HepG2 (cell line): ENCODE results near the gene LRFN2. TPM values are rescaled to one million over a fixed set of nuclear protein-coding genes. Genes with fewer than 3 reads are reported as not detected.

ENCODE experiments used
- ATAC-seq: fragments of 200-7000 bp; cut with Tn5 transposase; 3 replicates; pipeline ENCODE4 v1.9.1; 2020; ENCODE audit warnings: mild to moderate bottlenecking, moderate library complexity
- BruUV-seq: library from RNA; stranded (reverse); fragments of 400-500 nt; replicated peaks from 2 replicates; lab custom pipeline; 2021; lab: Mats Ljungman, UMichigan
- CTCF ChIA-PET: fragments of 300-600 bp; formaldehyde crosslinking; extraction: SDS; loops from one replicate; lab custom pipeline; 2021; ENCODE audit warnings: low total read pairs, inconsistent platforms, low intra/inter-chr PET ratio; lab: Yijun Ruan, JAX
- POLR2A ChIA-PET: fragments of 350-600 bp; sonication (Branson Sonifier 250); formaldehyde crosslinking; loops from one replicate; lab custom pipeline; 2020; ENCODE audit warnings: antibody characterized with exemption, inconsistent platforms; lab: Yijun Ruan, JAX
- DNase-seq: peaks from one replicate; pipeline ENCODE4 v3.0.0-alpha.2; 2015; ENCODE audit warnings: low spot score
- FAIRE-seq: peaks from 3 replicates; lab custom pipeline; 2011; peaks lifted over from hg19 to GRCh38; lab: Jason Lieb, UNC
- H2AFZ ChIP-seq: one replicate; pipeline ENCODE4 v1.6.1; 2011; ENCODE audit warnings: low read length, inconsistent platforms
- H3K27ac ChIP-seq: fragments of 300-600 bp; 3 replicates; pipeline ENCODE4 v1.8.0; 2011; ENCODE audit warnings: mixed run types, mild to moderate bottlenecking, mixed read lengths, low read length, inconsistent platforms; ENCODE audit not compliant: insufficient read depth; ENCODE audit errors: extremely low read length
- H3K27me3 ChIP-seq, 2 experiments: fragments of 200-600 bp in 1 of 2; 2 replicates in 1 of 2; 3 replicates in 1 of 2; pipeline versions ENCODE4 v1.6.0 to v1.8.0; 2011; ENCODE audit warnings: low read length in 2 of 2, mild to moderate bottlenecking in 2 of 2, moderate library complexity in 2 of 2, inconsistent platforms in 1 of 2; ENCODE audit not compliant: insufficient read depth in 2 of 2, control insufficient read depth in 1 of 2
- H3K36me3 ChIP-seq, 2 experiments: fragments of 200-600 bp in 1 of 2; replicated peaks in 1 of 2; 2 replicates in 1 of 2; 3 replicates in 1 of 2; pipeline versions ENCODE4 v1.5.1 to v1.8.0; 2011; ENCODE audit warnings: low read length in 2 of 2, inconsistent platforms in 1 of 2; ENCODE audit not compliant: insufficient read depth in 2 of 2, control insufficient read depth in 1 of 2
- H3K4me1 ChIP-seq: 2 replicates; pipeline ENCODE4 v1.5.1; 2012; ENCODE audit warnings: low read length, inconsistent platforms; ENCODE audit not compliant: insufficient read depth
- H3K4me2 ChIP-seq: 2 replicates; pipeline ENCODE4 v1.6.0; 2011; ENCODE audit warnings: low read depth, low read length, inconsistent platforms
- H3K4me3 ChIP-seq, 3 experiments: fragments of 200-600 bp in 1 of 3; sonication (generic), shearing (Covaris generic) in 1 of 3; replicated peaks in 1 of 3; 2 replicates each; pipeline ENCODE4 v1.5.1; 2011 to 2016; ENCODE audit warnings: low read length in 3 of 3, inconsistent platforms in 2 of 3, low read depth in 2 of 3, mild to moderate bottlenecking in 2 of 3, control low read depth in 1 of 3, mixed read lengths in 1 of 3; ENCODE audit not compliant: insufficient read depth in 1 of 3
- H3K79me2 ChIP-seq: one replicate; pipeline ENCODE4 v1.6.1; 2011; ENCODE audit warnings: low read length, inconsistent platforms; ENCODE audit not compliant: insufficient read depth
- H3K9ac ChIP-seq: 2 replicates; pipeline ENCODE4 v1.6.0; 2011; ENCODE audit warnings: mild to moderate bottlenecking, low read depth, low read length, inconsistent platforms; ENCODE audit not compliant: insufficient read depth
- H3K9me3 ChIP-seq: 2 replicates; pipeline ENCODE4 v1.5.1; 2012; ENCODE audit warnings: mild to moderate bottlenecking, low read length
- H4K20me1 ChIP-seq: 2 replicates; pipeline ENCODE4 v1.6.0; 2011; ENCODE audit warnings: inconsistent platforms, mild to moderate bottlenecking, low read length, moderate library complexity; ENCODE audit not compliant: insufficient read depth
- ARNTL ChIP-seq: sonication (generic); formaldehyde crosslinking; IDR thresholded peaks from 2 replicates; pipeline ENCODE4 v1.4.0; 2020; ENCODE audit warnings: mild to moderate bottlenecking, missing genetic modification reagents
- ASH2L ChIP-seq: fragments of 300-600, 200-600 bp; sonication (generic); IDR thresholded peaks from 2 replicates; pipeline ENCODE4 v1.7.0; 2017; ENCODE audit warnings: low read depth, mild to moderate bottlenecking, moderate library complexity, mixed read lengths, low read length; ENCODE audit not compliant: insufficient read length
- FOSL1 ChIP-seq: sonication (generic); formaldehyde crosslinking; IDR thresholded peaks from 2 replicates; pipeline ENCODE4 v1.9.0; 2021; ENCODE audit warnings: missing genetic modification reagents, borderline replicate concordance
- JDP2 ChIP-seq: sonication (generic); formaldehyde crosslinking; IDR thresholded peaks from 2 replicates; pipeline ENCODE4 v1.8.1; 2022; ENCODE audit warnings: missing genetic modification reagents, borderline replicate concordance
- MEF2D ChIP-seq: sonication (generic); formaldehyde crosslinking; IDR thresholded peaks from 2 replicates; pipeline ENCODE4 v1.5.1; 2020; ENCODE audit warnings: mild to moderate bottlenecking, missing genetic modification reagents
- RFX3 ChIP-seq: IDR thresholded peaks from 2 replicates; pipeline ENCODE4 v1.6.1; 2016; ENCODE audit warnings: missing biosample characterization, missing genetic modification reagents
- SMYD3 ChIP-seq: sonication (generic); formaldehyde crosslinking; IDR thresholded peaks from 2 replicates; pipeline ENCODE4 v1.8.1; 2023; ENCODE audit warnings: mild to moderate bottlenecking, missing genetic modification reagents
- ZNF296 ChIP-seq: sonication (generic); formaldehyde crosslinking; conservative IDR thresholded peaks from 2 replicates; pipeline ENCODE4 v1.5.0; 2020; ENCODE audit warnings: mild to moderate bottlenecking, missing genetic modification reagents
- ZNF350 ChIP-seq: sonication (generic); formaldehyde crosslinking; IDR thresholded peaks from 2 replicates; pipeline ENCODE4 v1.4.0; 2020; ENCODE audit warnings: mild to moderate bottlenecking, low read depth, missing genetic modification reagents, borderline replicate concordance
- ZNF546 ChIP-seq: sonication (generic); formaldehyde crosslinking; conservative IDR thresholded peaks from 2 replicates; pipeline ENCODE4 v1.8.1; 2023; ENCODE audit warnings: mild to moderate bottlenecking, missing genetic modification reagents
- WGBS: methylation state at CpG from one replicate; pipeline ENCODE4 v1.1.6; 2017; ENCODE audit warnings: low lambda C conversion rate; 5-methylcytosine and 5-hydroxymethylcytosine counted together
- in situ Hi-C: cut with HindIII; loops from 2 replicates; pipeline ENCODE4 v1.10.0; 2017; ENCODE audit warnings: low pct_unique_long_range_greater_than_20kb; ENCODE audit not compliant: extremely low pct_ligation_motif_present
- intact Hi-C: fragments of 100-400 bp; cut with micrococcal nuclease; formaldehyde crosslinking; loops from one replicate; pipeline ENCODE4 v1.10.0; 2022; ENCODE audit not compliant: unreplicated experiment
- polyA plus RNA-seq, 8 experiments: library from polyadenylated mRNA; depleted of rRNA in 3 of 8; stranded (reverse) in 7 of 8; unstranded in 1 of 8; fragments of >200 nt; fragmentation: Illumina TruSeq in 4 of 8; extraction: Trizol in 4 of 8; gene quantifications; 2 replicates each; pipeline versions ENCODE4 v1.2.1 to v1.2.3, GENCODE V29; 2011 to 2016; ENCODE audit warnings: low read depth in 4 of 8, missing spikeins in 1 of 8, mixed read lengths in 1 of 8; ENCODE audit not compliant: insufficient read depth in 1 of 8
- total RNA-seq, 5 experiments: library from RNA; depleted of rRNA; stranded (reverse); fragments of >200 nt; fragmentation: Illumina TruSeq; extraction: Trizol; gene quantifications; 2 replicates each; pipeline ENCODE4 v1.2.3, GENCODE V29; 2016; ENCODE audit warnings: low read depth in 1 of 5
- TF ChIP-seq, protein P1 (sequence below): sonication (generic); formaldehyde crosslinking; IDR thresholded peaks from 2 replicates; pipeline ENCODE4 v1.4.0; 2020; ENCODE audit warnings: mild to moderate bottlenecking, missing genetic modification reagents
- TF ChIP-seq, protein P2 (sequence below), 2 experiments: fragments of 450-650 bp in 1 of 2; sonication (generic) in 1 of 2; formaldehyde crosslinking; IDR thresholded peaks; 2 replicates each; pipeline versions ENCODE4 v1.5.0 to v1.8.0; 2020 to 2022; ENCODE audit warnings: mild to moderate bottlenecking in 1 of 2, missing genetic modification reagents in 1 of 2
- TF ChIP-seq, protein P3 (sequence below): IDR thresholded peaks from 2 replicates; pipeline ENCODE4 v1.6.1; 2012; ENCODE audit warnings: low read depth, low read length, improper control_type of control experiment
- TF ChIP-seq, protein P4 (sequence below): sonication (generic); formaldehyde crosslinking; IDR thresholded peaks from 2 replicates; pipeline ENCODE4 v1.8.1; 2023; ENCODE audit warnings: mild to moderate bottlenecking, missing genetic modification reagents

Gene LRFN2
- total and polyA plus RNA-seq, 2 of the 13 experiments (the other 11 are each of a cell fraction or from before 2014, with no cell fraction given), result not detected

DNA sequence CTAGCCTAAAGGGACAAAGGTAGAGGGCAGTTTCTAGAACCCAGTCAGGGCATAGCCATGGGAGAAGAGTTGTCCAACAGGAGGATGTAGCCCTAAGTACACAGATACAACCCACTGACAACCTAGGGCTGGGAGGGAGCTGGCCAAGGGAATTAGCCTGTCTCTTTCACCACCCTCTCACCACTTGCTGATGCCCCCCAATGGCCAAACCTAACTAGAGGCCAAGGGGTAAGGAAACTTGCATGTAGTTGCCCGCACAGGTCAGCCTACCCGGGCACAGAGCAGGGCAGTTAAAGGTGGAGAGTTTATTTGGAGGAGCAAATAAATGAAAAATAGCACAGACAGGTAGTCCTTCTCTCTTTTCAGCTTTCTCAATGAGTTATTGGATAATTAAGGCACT is 143.3 kb downstream of the LRFN2 start:
- H3K9ac ChIP-seq, result no peak overlapping the region
- ATAC-seq, result no peak
- H3K36me3 ChIP-seq, result no peaks in the 10 kb centered on the region
- ChIA-PET CTCF (no interaction called here), POLR2A (no interaction called here)
- no peak overlapping the region for H2AFZ ChIP-seq
- no peak for FAIRE-seq
- no peak overlapping the region for H3K4me2 ChIP-seq
- TF ChIP-seq FOSL1 (no peak), ZNF296 (CRISPR knock-in tag) (no peak), ZNF350 (no peak)
- TF ChIP-seq, protein P1, sequence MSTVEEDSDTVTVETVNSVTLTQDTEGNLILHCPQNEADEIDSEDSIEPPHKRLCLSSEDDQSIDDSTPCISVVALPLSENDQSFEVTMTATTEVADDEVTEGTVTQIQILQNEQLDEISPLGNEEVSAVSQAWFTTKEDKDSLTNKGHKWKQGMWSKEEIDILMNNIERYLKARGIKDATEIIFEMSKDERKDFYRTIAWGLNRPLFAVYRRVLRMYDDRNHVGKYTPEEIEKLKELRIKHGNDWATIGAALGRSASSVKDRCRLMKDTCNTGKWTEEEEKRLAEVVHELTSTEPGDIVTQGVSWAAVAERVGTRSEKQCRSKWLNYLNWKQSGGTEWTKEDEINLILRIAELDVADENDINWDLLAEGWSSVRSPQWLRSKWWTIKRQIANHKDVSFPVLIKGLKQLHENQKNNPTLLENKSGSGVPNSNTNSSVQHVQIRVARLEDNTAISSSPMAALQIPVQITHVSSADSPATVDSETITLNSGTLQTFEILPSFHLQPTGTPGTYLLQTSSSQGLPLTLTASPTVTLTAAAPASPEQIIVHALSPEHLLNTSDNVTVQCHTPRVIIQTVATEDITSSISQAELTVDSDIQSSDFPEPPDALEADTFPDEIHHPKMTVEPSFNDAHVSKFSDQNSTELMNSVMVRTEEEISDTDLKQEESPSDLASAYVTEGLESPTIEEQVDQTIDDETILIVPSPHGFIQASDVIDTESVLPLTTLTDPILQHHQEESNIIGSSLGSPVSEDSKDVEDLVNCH, result no peak
- no peak overlapping the region for H3K27ac ChIP-seq
- no peaks in the 10 kb centered on the region for H3K9me3 ChIP-seq
- no peaks in the 10 kb centered on the region for H3K79me2 ChIP-seq
- no peak overlapping the region for H3K4me3 ChIP-seq
- in situ Hi-C loops (no loop called here), intact Hi-C loops (no loop called here)
- no peaks in the 10 kb centered on the region for H3K4me1 ChIP-seq
- 0% methylated on average over 2 of the region's 2 CpGs for WGBS
- no peaks in the 10 kb centered on the region; a peak in 2 of 5 replicates for H3K27me3 ChIP-seq
- H4K20me1 ChIP-seq, result no peaks in the 10 kb centered on the region
- no peak for DNase-seq
- BruUV-seq, result no TSS peak

DNA sequence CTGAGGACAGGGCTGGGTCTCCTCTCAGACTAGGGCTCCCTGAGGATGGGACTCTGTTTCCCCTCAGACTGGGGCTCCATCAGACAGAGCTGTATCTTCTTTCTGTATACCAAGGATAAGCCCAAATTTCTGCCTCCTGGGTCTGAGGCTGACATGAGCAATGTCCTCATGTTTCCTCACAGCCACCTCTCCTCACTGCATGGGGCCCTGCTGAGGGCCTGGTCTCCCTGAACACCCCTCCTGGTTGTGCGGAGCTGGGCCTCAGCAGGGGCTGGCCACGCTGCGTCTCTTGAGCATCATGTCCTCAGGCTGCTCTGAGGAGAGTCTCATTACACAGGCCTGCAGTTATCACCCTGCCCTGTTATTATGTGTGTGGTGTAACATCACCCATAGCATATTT is 144.6 kb downstream of the LRFN2 start:
- 21% methylated on average over 3 of the region's 3 CpGs for WGBS
- BruUV-seq, result no TSS peak
- in situ Hi-C loops, result no loop called here
- Histone ChIP-seq H3K4me3 (no peak overlapping the region), H3K36me3 (no peaks in the 10 kb centered on the region), H3K27ac (no peak overlapping the region), H3K4me2 (no peak overlapping the region), H3K9me3 (no peaks in the 10 kb centered on the region), H3K79me2 (no peaks in the 10 kb centered on the region), H2AFZ (no peak overlapping the region), H3K27me3 (no peaks in the 10 kb centered on the region; a peak in 2 of 5 replicates), H4K20me1 (no peaks in the 10 kb centered on the region), H3K4me1 (no peaks in the 10 kb centered on the region), H3K9ac (no peak overlapping the region)
- FAIRE-seq (no peak), ATAC-seq (no peak), DNase-seq (no peak)
- ChIA-PET CTCF (no interaction called here), POLR2A (no interaction called here)
- TF ChIP-seq, protein P2, sequence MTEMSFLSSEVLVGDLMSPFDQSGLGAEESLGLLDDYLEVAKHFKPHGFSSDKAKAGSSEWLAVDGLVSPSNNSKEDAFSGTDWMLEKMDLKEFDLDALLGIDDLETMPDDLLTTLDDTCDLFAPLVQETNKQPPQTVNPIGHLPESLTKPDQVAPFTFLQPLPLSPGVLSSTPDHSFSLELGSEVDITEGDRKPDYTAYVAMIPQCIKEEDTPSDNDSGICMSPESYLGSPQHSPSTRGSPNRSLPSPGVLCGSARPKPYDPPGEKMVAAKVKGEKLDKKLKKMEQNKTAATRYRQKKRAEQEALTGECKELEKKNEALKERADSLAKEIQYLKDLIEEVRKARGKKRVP (CRISPR knock-in tag; IDR thresholded peaks at IDR 0.05), result no peak
- TF ChIP-seq ARNTL (CRISPR knock-in tag) (no peak), MEF2D (CRISPR knock-in tag) (no peak), JDP2 (CRISPR knock-in tag) (no peak), ZNF546 (CRISPR knock-in tag) (no peak), ASH2L (no peak), SMYD3 (CRISPR knock-in tag) (no peak), RFX3 (no peak)
- TF ChIP-seq, protein P3, sequence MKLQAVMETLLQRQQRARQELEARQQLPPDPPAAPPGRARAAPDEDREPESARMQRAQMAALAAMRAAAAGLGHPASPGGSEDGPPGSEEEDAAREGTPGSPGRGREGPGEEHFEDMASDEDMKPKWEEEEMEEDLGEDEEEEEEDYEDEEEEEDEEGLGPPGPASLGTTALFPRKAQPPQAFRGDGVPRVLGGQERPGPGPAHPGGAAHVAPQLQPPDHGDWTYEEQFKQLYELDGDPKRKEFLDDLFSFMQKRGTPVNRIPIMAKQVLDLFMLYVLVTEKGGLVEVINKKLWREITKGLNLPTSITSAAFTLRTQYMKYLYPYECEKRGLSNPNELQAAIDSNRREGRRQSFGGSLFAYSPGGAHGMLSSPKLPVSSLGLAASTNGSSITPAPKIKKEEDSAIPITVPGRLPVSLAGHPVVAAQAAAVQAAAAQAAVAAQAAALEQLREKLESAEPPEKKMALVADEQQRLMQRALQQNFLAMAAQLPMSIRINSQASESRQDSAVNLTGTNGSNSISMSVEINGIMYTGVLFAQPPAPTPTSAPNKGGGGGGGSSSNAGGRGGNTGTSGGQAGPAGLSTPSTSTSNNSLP, result no peak
- TF ChIP-seq, protein P4, sequence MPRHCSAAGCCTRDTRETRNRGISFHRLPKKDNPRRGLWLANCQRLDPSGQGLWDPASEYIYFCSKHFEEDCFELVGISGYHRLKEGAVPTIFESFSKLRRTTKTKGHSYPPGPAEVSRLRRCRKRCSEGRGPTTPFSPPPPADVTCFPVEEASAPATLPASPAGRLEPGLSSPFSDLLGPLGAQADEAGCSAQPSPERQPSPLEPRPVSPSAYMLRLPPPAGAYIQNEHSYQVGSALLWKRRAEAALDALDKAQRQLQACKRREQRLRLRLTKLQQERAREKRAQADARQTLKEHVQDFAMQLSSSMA, result no peak
- intact Hi-C loops, result no loop called here
